ENCODE measurements around the gene PPP3R1. TPM values are rescaled to one million over a fixed set of nuclear protein-coding genes. Genes with fewer than 3 reads are reported as not detected.

The PPP3R1 gene
- total RNA-seq, 1 experiment from 2014 or later: 83.8 TPM

DNA sequence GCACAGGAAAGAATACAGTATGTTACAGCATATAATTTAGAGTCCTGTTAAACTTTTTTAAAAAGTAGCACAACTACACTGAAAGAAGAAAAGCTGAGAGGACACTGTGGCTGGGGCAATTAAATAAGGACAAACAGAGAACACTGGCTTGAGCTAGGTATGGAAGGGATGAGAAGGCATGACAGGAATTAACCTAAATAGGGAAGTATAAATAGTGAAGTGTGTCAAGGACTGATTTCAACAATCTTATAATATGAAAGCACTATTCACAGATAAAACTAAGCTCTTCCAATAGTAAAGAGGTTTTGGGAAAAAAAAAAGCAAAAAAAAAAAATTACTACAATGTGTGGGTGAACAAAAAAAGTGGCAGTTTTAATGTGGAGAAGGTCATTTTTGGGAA is 45.5 kb downstream of the PPP3R1 start:
- ChIA-PET POLR2A (ENCODE audit: low non-redundant PET) (no interaction called here), CTCF (no interaction called here)
- H3K36me3 ChIP-seq (ENCODE audit: insufficient read depth, low read length, poor library complexity, severe bottlenecking): no peaks in the 10 kb centered on the region
- no peak for DNase-seq (ENCODE audit: low spot score)
- H3K4me3 ChIP-seq (ENCODE audit: low read depth, low read length, poor library complexity, severe bottlenecking): no peak overlapping the region
- intact Hi-C loops (cut with micrococcal nuclease; ENCODE audit: unreplicated experiment): no loop called here
- BruUV-seq (replicated peaks): no TSS peak
- H3K27ac ChIP-seq (ENCODE audit: low read depth, low read length, poor library complexity, severe bottlenecking): no peak overlapping the region
- H3K27me3 ChIP-seq (replicated peaks; ENCODE audit: insufficient read depth, low read depth, low read length, poor library complexity): no peaks in the 10 kb centered on the region
- TF ChIP-seq, protein P1, sequence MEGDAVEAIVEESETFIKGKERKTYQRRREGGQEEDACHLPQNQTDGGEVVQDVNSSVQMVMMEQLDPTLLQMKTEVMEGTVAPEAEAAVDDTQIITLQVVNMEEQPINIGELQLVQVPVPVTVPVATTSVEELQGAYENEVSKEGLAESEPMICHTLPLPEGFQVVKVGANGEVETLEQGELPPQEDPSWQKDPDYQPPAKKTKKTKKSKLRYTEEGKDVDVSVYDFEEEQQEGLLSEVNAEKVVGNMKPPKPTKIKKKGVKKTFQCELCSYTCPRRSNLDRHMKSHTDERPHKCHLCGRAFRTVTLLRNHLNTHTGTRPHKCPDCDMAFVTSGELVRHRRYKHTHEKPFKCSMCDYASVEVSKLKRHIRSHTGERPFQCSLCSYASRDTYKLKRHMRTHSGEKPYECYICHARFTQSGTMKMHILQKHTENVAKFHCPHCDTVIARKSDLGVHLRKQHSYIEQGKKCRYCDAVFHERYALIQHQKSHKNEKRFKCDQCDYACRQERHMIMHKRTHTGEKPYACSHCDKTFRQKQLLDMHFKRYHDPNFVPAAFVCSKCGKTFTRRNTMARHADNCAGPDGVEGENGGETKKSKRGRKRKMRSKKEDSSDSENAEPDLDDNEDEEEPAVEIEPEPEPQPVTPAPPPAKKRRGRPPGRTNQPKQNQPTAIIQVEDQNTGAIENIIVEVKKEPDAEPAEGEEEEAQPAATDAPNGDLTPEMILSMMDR (conservative IDR thresholded peaks at IDR 0.05; ENCODE audit: low read depth, low read length): no peak
- TF ChIP-seq EZH2 (IDR thresholded peaks at IDR 0.05; ENCODE audit: borderline replicate concordance, low read depth, low read length, poor library complexity, severe bottlenecking): no peak
- H3K4me1 ChIP-seq (ENCODE audit: insufficient read depth, low read length, poor library complexity, severe bottlenecking): peaks cover 5% of the 10 kb centered on the region
- no peaks in the 10 kb centered on the region for H3K9me3 ChIP-seq (ENCODE audit: low read depth, low read length, poor library complexity, severe bottlenecking)

DNA sequence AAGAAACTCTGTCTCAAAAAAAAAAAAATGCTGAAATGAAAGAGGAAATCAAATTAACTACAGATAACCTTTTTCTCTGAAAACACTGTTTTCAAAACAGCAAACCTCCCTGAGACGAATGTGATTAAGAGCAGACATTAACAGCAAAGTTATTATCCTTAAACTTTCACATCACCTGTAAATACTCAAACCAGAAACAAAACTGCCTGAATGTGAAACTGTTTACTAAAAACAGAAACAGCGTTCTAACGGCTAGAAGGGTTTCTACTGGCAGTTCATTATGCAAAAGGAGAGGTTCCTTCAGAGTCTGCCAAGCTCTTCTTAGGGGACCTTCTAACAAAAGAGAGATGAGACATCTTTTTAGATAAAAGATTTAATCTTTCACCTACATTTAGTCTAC is 48.7 kb downstream of the PPP3R1 start:
- CTCF ChIA-PET: interaction anchor here (0.6 kb wide), 1 partner anchor 19 kb away, joined by 6 read pairs; no protein-coding TSS in a partner anchor
- intact Hi-C loops (cut with micrococcal nuclease; ENCODE audit: unreplicated experiment): no loop called here
- Histone ChIP-seq H3K27ac (ENCODE audit: low read depth, low read length, poor library complexity, severe bottlenecking) (no peak overlapping the region), H3K36me3 (ENCODE audit: insufficient read depth, low read length, poor library complexity, severe bottlenecking) (no peaks in the 10 kb centered on the region), H3K27me3 (replicated peaks; ENCODE audit: insufficient read depth, low read depth, low read length, poor library complexity) (no peaks in the 10 kb centered on the region), H3K4me3 (ENCODE audit: low read depth, low read length, poor library complexity, severe bottlenecking) (no peak overlapping the region), H3K9me3 (ENCODE audit: low read depth, low read length, poor library complexity, severe bottlenecking) (no peaks in the 10 kb centered on the region), H3K4me1 (ENCODE audit: insufficient read depth, low read length, poor library complexity, severe bottlenecking) (peaks cover 5% of the 10 kb centered on the region)
- TF ChIP-seq, protein P1 (conservative IDR thresholded peaks at IDR 0.05; ENCODE audit: low read depth, low read length): no peak
- TF ChIP-seq EZH2 (IDR thresholded peaks at IDR 0.05; ENCODE audit: borderline replicate concordance, low read depth, low read length, poor library complexity, severe bottlenecking): no peak
- no TSS peak for BruUV-seq (replicated peaks)
- DNase-seq (ENCODE audit: low spot score): no peak
- POLR2A ChIA-PET (ENCODE audit: low non-redundant PET): no interaction called here

DNA sequence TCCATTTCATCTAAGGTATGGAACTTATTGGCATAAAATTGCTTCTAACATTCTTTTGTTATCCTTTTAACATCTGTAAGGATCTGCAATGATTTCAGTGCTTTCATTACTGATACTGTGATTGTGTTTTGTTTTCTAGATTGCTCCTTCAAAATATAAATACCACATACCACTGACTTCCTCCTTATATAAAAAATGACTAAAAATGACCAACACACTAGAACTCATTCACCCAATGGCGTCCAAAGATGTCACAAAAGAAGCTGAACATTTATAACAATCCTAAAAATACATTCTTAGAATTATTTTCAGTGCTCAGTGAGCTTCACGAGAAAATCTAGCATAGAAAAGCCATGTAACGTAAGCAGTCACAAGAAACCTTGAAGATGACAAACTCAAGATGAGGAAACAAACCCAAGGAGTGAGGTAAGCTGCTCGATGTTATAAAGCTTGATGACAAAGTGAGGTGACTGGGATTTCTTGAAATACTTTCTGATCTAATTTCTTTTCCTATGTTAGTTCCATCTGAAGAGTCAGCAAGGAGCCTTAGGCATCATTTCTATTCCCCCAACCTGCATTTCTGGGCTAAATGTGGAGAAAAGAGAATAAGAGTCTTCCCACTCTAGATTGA is 52.1 kb downstream of the PPP3R1 start:
- POLR2A ChIA-PET (ENCODE audit: low non-redundant PET): no interaction called here

More for the DNA sequence above, 52.1 kb downstream of the PPP3R1 start:
- H3K36me3 ChIP-seq (ENCODE audit: insufficient read depth, low read length, poor library complexity, severe bottlenecking): no peaks in the 10 kb centered on the region
- H3K4me1 ChIP-seq (ENCODE audit: insufficient read depth, low read length, poor library complexity, severe bottlenecking): peaks cover 13% of the 10 kb centered on the region
- no peak overlapping the region for H3K4me3 ChIP-seq (ENCODE audit: low read depth, low read length, poor library complexity, severe bottlenecking)
- DNase-seq (ENCODE audit: low spot score): no peak
- CTCF ChIA-PET: no interaction called here
- intact Hi-C loops (cut with micrococcal nuclease; ENCODE audit: unreplicated experiment): no loop called here
- no TSS peak for BruUV-seq (replicated peaks)
- no peak for TF ChIP-seq EZH2 (IDR thresholded peaks at IDR 0.05; ENCODE audit: borderline replicate concordance, low read depth, low read length, poor library complexity, severe bottlenecking)
- TF ChIP-seq, protein P1 (conservative IDR thresholded peaks at IDR 0.05; ENCODE audit: low read depth, low read length): no peak
- H3K9me3 ChIP-seq (ENCODE audit: low read depth, low read length, poor library complexity, severe bottlenecking): no peaks in the 10 kb centered on the region
- no peak overlapping the region for H3K27ac ChIP-seq (ENCODE audit: low read depth, low read length, poor library complexity, severe bottlenecking)
- no peaks in the 10 kb centered on the region for H3K27me3 ChIP-seq (replicated peaks; ENCODE audit: insufficient read depth, low read depth, low read length, poor library complexity)
